Measurements from ENCODE around the gene INO80D.
"Not testable (repeated sequence)": the region's sequence is repeated elsewhere in the genome, so short reads cannot be mapped to it uniquely, and the experiment has no call there.

Gene INO80D

GRCh38 chr2:205984381-205984780, 101.6 kb downstream of the INO80D start:
- no peak overlapping the region for H3K4me3 Mint-ChIP-seq
- ATAC-seq: no peak
- no peaks in the 10 kb centered on the region for H3K27me3 Mint-ChIP-seq
- H3K9me3 Mint-ChIP-seq: no peaks in the 10 kb centered on the region
- no peak overlapping the region for H3K27ac Mint-ChIP-seq
- no peaks in the 10 kb centered on the region for H3K4me1 Mint-ChIP-seq
- peaks cover 4% of the 10 kb centered on the region for H3K36me3 Mint-ChIP-seq

- Mint-ChIP-seq H3K27ac (no peak overlapping the region), H3K36me3 (peaks cover 8% of the 10 kb centered on the region), H3K27me3 (no peaks in the 10 kb centered on the region), H3K4me3 (no peak overlapping the region), H3K4me1 (no peaks in the 10 kb centered on the region), H3K9me3 (peaks cover 8% of the 10 kb centered on the region)
- no peak for ATAC-seq
Observed at GRCh38 chr2:205982776-205983327, 103.1 kb downstream of the INO80D start.

- H3K9me3 Mint-ChIP-seq, H3K27me3 Mint-ChIP-seq, H3K4me1 Mint-ChIP-seq, H3K36me3 Mint-ChIP-seq, H3K4me3 Mint-ChIP-seq, ATAC-seq, H3K27ac Mint-ChIP-seq: not testable (repeated sequence)
Observed at GRCh38 chr2:205978728-205979127, 107.2 kb downstream of the INO80D start.

- H3K4me1 Mint-ChIP-seq, H3K27ac Mint-ChIP-seq, H3K27me3 Mint-ChIP-seq, H3K36me3 Mint-ChIP-seq, H3K4me3 Mint-ChIP-seq, ATAC-seq, H3K9me3 Mint-ChIP-seq: not testable (repeated sequence)
Observed at GRCh38 chr2:205977699-205978098, 108.3 kb downstream of the INO80D start.

GRCh38 chr2:205976934-205977659, 108.9 kb downstream of the INO80D start:
- ATAC-seq, H3K9me3 Mint-ChIP-seq, H3K27ac Mint-ChIP-seq, H3K36me3 Mint-ChIP-seq, H3K4me3 Mint-ChIP-seq, H3K27me3 Mint-ChIP-seq, H3K4me1 Mint-ChIP-seq: not testable (repeated sequence)

- Mint-ChIP-seq H3K9me3 (peaks cover 8% of the 10 kb centered on the region), H3K27ac (no peak overlapping the region), H3K27me3 (no peaks in the 10 kb centered on the region), H3K4me1 (no peaks in the 10 kb centered on the region), H3K36me3 (peaks cover 8% of the 10 kb centered on the region), H3K4me3 (no peak overlapping the region)
- ATAC-seq: no peak
Observed at GRCh38 chr2:205976120-205976814, 109.7 kb downstream of the INO80D start.

GRCh38 chr2:205975082-205975949, 110.7 kb downstream of the INO80D start:
- Mint-ChIP-seq H3K4me3 (no peak overlapping the region), H3K4me1 (no peaks in the 10 kb centered on the region), H3K36me3 (peaks cover 8% of the 10 kb centered on the region), H3K27me3 (peaks cover 6% of the 10 kb centered on the region), H3K9me3 (peaks cover 8% of the 10 kb centered on the region), H3K27ac (no peak overlapping the region)
- no peak for ATAC-seq

GRCh38 chr2:205972113-205972512, 113.9 kb downstream of the INO80D start:
- H3K4me1 Mint-ChIP-seq: no peaks in the 10 kb centered on the region
- ATAC-seq: no peak
- peaks cover 8% of the 10 kb centered on the region for H3K27me3 Mint-ChIP-seq
- no peak overlapping the region for H3K4me3 Mint-ChIP-seq
- H3K9me3 Mint-ChIP-seq: no peaks in the 10 kb centered on the region
- H3K36me3 Mint-ChIP-seq: no peaks in the 10 kb centered on the region
- no peak overlapping the region for H3K27ac Mint-ChIP-seq

- Mint-ChIP-seq H3K27ac (no peak overlapping the region), H3K27me3 (peaks cover 8% of the 10 kb centered on the region), H3K9me3 (no peaks in the 10 kb centered on the region), H3K4me3 (no peak overlapping the region), H3K36me3 (no peaks in the 10 kb centered on the region), H3K4me1 (no peaks in the 10 kb centered on the region)
- no peak for ATAC-seq
Observed at GRCh38 chr2:205970348-205970747, 115.6 kb downstream of the INO80D start.

- Mint-ChIP-seq H3K4me1 (no peaks in the 10 kb centered on the region), H3K4me3 (no peak overlapping the region), H3K27ac (no peak overlapping the region), H3K36me3 (no peaks in the 10 kb centered on the region), H3K9me3 (no peaks in the 10 kb centered on the region), H3K27me3 (peaks cover 8% of the 10 kb centered on the region)
- ATAC-seq: no peak
Observed at GRCh38 chr2:205969584-205969983, 116.4 kb downstream of the INO80D start.

- Mint-ChIP-seq H3K9me3 (no peaks in the 10 kb centered on the region), H3K4me1 (no peaks in the 10 kb centered on the region), H3K27ac (no peak overlapping the region), H3K27me3 (peaks cover 8% of the 10 kb centered on the region), H3K36me3 (no peaks in the 10 kb centered on the region), H3K4me3 (no peak overlapping the region)
- no peak for ATAC-seq
Observed at GRCh38 chr2:205967391-205968075, 118.4 kb downstream of the INO80D start.

GRCh38 chr2:205965707-205966106, 120.3 kb downstream of the INO80D start:
- Mint-ChIP-seq H3K27me3 (peaks cover 6% of the 10 kb centered on the region), H3K36me3 (no peaks in the 10 kb centered on the region), H3K4me3 (no peak overlapping the region), H3K9me3 (no peaks in the 10 kb centered on the region), H3K27ac (no peak overlapping the region), H3K4me1 (no peaks in the 10 kb centered on the region)
- ATAC-seq: no peak

- no peaks in the 10 kb centered on the region for H3K27me3 Mint-ChIP-seq
- no peaks in the 10 kb centered on the region for H3K9me3 Mint-ChIP-seq
- no peaks in the 10 kb centered on the region for H3K36me3 Mint-ChIP-seq
- H3K27ac Mint-ChIP-seq: no peak overlapping the region
- no peak overlapping the region for H3K4me3 Mint-ChIP-seq
- ATAC-seq: no peak
- H3K4me1 Mint-ChIP-seq: no peaks in the 10 kb centered on the region
Observed at GRCh38 chr2:205964111-205964761, 121.7 kb downstream of the INO80D start.

GRCh38 chr2:205959521-205959920, 126.5 kb downstream of the INO80D start:
- Mint-ChIP-seq H3K27me3 (peaks cover 14% of the 10 kb centered on the region), H3K27ac (no peak overlapping the region), H3K4me3 (no peak overlapping the region), H3K36me3 (no peaks in the 10 kb centered on the region), H3K4me1 (no peaks in the 10 kb centered on the region), H3K9me3 (no peaks in the 10 kb centered on the region)
- no peak for ATAC-seq

All from stimulated activated memory B cell treated with anti-CD40 and anti-IgM and Interleukin-4, amounts not matched to agents 10 μg/mL and 1 μg/mL and 100 μg/mL, for 72 hours (primary cell).